ENCODE measurements around the gene SLC6A11. TPM values are rescaled to one million over a fixed set of nuclear protein-coding genes. Genes with fewer than 3 reads are reported as not detected.

The SLC6A11 gene
- total RNA-seq, 1 donor from 2014 or later: not detected

GRCh38 chr3:10788451-10788850 lies 27.6 kb upstream of the SLC6A11 start:
- no peak for DNase-seq (ENCODE audit: extremely low read depth, low read depth, low spot score)

DNA sequence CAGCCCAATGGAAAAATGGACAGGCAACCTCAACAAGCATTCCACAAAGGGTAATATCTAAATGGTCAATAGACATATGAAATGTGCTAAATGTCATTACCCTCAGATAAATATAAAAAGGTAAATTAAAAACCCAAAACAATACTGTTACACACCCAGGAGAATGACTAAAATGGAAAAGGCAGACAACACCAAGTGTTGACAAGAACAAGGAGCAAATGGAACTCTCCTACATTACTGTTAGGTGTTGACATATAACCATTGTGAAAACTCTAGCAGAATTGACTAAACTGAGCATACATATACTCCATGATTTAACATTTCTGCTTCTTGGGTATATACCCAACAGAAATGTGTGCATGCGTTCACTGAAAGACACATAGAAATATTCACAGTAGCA lies 25.3 kb upstream of the SLC6A11 start:
- no peak for DNase-seq (ENCODE audit: extremely low read depth, low read depth, low spot score)

DNA sequence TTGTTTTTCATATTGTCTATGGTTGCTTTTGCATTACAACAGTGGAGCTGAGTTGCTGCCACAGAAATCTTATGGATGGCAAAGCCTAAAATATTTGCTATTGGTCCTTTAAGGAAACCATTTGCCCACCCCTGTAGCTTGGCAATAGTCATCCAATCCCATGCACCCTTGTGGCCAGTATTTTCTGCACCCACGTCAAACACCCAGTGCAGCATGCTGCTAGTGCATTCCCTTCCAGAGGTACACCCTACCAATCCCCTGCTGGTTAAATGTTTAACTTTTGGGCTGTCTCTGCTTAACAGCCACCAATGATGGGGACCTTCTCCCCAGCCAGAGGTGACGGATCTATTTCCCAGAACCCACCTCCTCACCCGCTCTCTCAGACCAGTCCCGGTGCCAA lies 23.8 kb upstream of the SLC6A11 start:
- DNase-seq (ENCODE audit: extremely low read depth, low read depth, low spot score): no peak

- DNase-seq (ENCODE audit: extremely low read depth, low read depth, low spot score): no peak
These were observed 17.2 kb upstream of the SLC6A11 start for GRCh38 chr3:10798600-10799367.

- DNase-seq (ENCODE audit: extremely low read depth, low read depth, low spot score): no peak
These were observed 11.8 kb upstream of the SLC6A11 start for GRCh38 chr3:10804183-10804648.

GRCh38 chr3:10806006-10806405 lies 10.0 kb upstream of the SLC6A11 start:
- DNase-seq (ENCODE audit: extremely low read depth, low read depth, low spot score): no peak

GRCh38 chr3:10808130-10808735 lies 7.8 kb upstream of the SLC6A11 start:
- no peak for DNase-seq (ENCODE audit: extremely low read depth, low read depth, low spot score)

DNA sequence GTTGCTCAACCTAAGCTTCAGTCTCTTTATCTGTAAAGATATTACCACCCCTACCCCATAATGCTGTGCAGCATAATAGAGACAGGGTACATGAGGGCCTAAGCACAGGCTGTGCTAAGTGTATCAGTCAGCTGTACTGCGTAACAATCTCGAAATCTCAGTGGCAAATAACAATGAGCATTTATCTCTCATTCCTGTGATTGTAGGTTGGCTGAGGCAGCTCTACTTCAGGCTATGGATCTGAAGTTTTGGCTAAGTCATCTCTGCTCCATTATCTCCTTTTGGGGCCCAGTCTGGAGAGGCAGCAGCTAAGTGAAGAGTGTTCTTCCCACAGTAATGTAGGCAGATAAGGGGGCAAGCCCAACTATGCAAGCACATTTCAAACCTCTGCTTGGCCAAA lies 7.1 kb upstream of the SLC6A11 start:
- no peak for DNase-seq (ENCODE audit: extremely low read depth, low read depth, low spot score)

GRCh38 chr3:10810376-10810775 lies 5.7 kb upstream of the SLC6A11 start:
- DNase-seq (ENCODE audit: extremely low read depth, low read depth, low spot score): no peak

DNA sequence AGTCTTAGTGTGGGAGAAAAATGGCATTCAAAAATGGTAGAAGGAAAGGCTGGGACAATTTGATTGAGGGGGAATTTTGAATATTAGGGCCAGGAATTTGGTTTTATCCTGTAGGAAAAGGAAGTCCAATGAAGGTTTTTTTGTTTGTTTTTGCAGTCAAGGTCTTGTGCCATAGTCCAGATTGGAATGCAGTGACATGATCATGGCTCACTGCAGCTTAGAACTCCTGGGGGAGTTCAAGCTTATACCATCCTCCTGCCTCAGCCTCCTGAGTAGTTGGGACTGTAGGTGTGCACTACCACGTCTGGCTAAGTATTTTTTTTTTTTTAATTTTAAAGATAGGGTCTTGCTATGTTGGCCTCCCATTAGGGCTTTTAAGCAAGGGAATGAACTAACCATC lies 2.6 kb upstream of the SLC6A11 start:
- DNase-seq (ENCODE audit: extremely low read depth, low read depth, low spot score): no peak

DNA sequence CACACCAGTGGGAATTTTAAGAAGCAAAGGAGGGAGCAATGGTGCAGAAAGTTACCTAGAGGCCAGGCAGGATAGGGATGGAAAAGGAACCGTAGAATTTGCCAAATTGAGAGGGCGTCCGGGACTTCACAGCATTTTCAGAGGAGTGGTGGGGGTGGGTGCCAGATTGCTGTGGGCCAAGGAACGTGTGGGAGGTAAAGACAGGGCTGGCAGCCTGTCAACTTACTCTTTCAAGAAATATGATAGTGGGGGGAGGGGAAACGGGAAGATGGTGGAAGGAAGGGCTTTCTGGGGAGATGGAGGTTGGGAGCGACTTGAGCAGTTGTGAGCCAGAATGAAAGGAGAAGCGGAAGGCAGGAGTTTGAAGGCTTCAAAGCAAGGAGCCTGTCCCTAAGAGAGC lies 1.4 kb upstream of the SLC6A11 start:
- no peak for DNase-seq (ENCODE audit: extremely low read depth, low read depth, low spot score)

DNA sequence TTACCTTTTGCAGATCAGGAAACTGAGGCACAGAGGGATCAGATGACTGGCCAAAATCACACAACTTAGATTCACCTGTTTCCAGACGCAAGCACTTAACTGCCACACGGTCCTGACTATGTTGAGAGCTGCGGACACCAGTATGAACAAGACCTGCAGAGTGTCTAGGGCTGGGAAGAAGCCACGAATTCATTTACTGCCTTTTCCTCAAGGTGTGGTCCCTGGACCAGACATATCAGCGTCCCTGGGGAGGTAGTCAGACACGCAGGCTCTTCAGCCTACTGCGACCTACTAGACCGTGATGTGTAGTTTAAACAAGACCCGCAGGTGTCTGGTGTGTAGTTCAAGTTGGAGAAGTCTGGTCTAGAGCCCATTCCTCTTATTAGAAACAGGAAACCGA lies 541 bp upstream of the SLC6A11 start:
- DNase-seq (ENCODE audit: extremely low read depth, low read depth, low spot score): no peak

DNA sequence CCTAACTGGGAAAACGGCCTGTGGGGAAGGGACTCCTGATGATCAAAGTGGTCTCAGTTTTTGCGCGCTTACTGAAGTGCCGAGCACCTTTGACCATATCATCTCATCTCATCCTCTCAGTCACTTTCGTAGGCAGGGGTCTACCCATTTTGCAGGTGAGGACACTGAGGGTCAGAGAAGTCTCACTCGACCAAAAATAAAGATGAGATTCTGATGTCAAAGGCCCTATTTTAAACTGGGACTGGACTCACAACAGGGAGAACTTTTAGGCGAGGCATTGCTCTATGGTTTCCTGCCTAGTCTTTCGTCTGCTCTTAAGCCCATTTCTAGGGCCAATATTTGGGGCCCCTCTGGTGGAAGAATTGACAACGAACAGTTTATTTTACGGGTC lies 830 bp downstream of the SLC6A11 start:
- DNase-seq (ENCODE audit: extremely low read depth, low read depth, low spot score): no peak

GRCh38 chr3:10817506-10817905 lies 1.5 kb downstream of the SLC6A11 start:
- no peak for DNase-seq (ENCODE audit: extremely low read depth, low read depth, low spot score)

DNA sequence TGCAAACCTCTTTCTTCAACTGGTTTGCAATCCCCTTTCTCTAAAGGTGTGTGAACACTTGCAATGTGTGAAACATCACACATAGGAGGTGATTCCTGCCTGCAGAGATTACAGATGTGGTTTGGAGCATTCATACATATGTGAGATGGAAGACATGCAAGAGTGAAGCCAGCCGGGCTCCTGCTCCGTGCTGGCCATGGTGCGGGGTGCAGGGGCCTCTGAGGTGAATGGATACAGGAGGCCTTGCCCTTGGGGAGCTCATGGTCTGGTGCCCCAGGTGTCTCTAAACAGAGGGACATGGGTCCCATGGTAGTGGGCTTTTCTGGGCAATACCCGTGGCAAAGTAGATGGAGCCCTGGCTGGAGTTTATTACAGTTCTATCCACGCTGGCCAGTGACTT lies 6.0 kb downstream of the SLC6A11 start:
- no peak for DNase-seq (ENCODE audit: extremely low read depth, low read depth, low spot score)

- DNase-seq (ENCODE audit: extremely low read depth, low read depth, low spot score): no peak
These were observed 6.9 kb downstream of the SLC6A11 start for GRCh38 chr3:10822708-10823515.

- DNase-seq (ENCODE audit: extremely low read depth, low read depth, low spot score): no peak
These were observed 7.4 kb downstream of the SLC6A11 start for GRCh38 chr3:10823516-10823818.

DNA sequence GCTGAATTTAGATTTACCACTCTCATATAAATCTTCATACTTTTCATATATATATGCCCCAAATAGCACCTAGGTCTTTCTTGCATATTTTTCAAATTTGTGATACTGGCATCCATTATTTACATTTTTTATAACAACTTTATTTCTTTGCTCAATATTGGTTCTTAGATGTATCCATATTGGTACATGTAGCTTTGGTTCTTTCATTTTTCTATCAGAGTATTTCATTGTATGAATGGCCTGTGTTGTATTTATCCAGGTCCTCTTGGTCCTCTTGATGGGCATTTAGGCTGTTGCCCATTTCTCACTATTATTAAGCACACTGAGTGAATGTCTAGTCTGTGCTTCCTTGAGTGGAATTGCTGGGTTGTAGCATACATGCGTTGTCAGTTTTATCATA lies 8.4 kb downstream of the SLC6A11 start:
- DNase-seq (ENCODE audit: extremely low read depth, low read depth, low spot score): no peak

DNA sequence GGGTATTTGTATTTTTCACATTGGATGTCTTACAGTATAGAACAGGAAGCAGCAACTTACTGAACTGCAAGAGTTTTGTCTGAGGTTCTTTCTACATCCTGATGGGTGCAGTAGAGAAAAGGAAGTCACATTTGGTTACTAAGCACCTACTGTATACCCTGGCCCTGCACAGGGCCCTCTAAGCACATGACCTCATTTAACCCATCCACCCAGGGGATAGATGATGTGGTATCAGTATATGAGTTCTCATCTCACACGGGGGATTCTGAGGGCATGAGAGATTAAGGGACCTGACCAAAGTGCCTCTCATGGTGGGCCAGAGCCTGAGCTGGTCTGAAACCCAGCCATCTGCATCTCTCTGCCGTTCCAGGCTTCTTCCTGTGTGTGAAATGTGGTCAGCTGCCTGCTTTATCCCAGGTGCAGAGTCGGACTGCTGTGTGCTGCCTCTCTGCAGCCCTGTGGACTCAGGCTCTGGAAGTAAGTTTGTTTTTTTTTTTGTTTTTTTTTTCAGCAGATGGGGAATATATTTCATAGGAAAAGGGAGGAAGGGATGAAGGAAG lies 17.9 kb downstream of the SLC6A11 start:
- DNase-seq (ENCODE audit: extremely low read depth, low read depth, low spot score): no peak

- DNase-seq (ENCODE audit: extremely low read depth, low read depth, low spot score): no peak
These were observed 18.9 kb downstream of the SLC6A11 start for GRCh38 chr3:10834951-10835350.

- no peak for DNase-seq (ENCODE audit: extremely low read depth, low read depth, low spot score)
These were observed 19.4 kb downstream of the SLC6A11 start for GRCh38 chr3:10835406-10835805.

- DNase-seq (ENCODE audit: extremely low read depth, low read depth, low spot score): no peak
These were observed 20.6 kb downstream of the SLC6A11 start for GRCh38 chr3:10836676-10837075.

Data from glomerular endothelial cell (primary cell).